ENCODE data around the gene KCNK2.

KCNK2 gene

GRCh38 chr1:215082532-215083382, at the start of gene KCNK2:
Gene KCNK2 (plus strand): TSS chr1:215082737. CDS start chr1:215083386, 649 bp downstream.
- peak; percentile 14 to 24 for DNase-seq

- DNase-seq, result no peak
Measured at GRCh38 chr1:215032911-215033526, 49.5 kb upstream of the KCNK2 start.

- no peak for DNase-seq
Measured at GRCh38 chr1:215040190-215040589, 42.3 kb upstream of the KCNK2 start.

GRCh38 chr1:215043401-215043800, 39.1 kb upstream of the KCNK2 start:
- no peak for DNase-seq

- no peak for DNase-seq
Measured at GRCh38 chr1:215044151-215044550, 38.4 kb upstream of the KCNK2 start.

- no peak for DNase-seq
Measured at GRCh38 chr1:215045698-215046308, 36.7 kb upstream of the KCNK2 start.

- no peak for DNase-seq
Measured at GRCh38 chr1:215052256-215053015, 30.1 kb upstream of the KCNK2 start.

- DNase-seq, result no peak
Measured at GRCh38 chr1:215054266-215054665, 28.3 kb upstream of the KCNK2 start.

GRCh38 chr1:215055281-215055935, 27.1 kb upstream of the KCNK2 start:
- DNase-seq, result no peak

GRCh38 chr1:215056584-215056983, 26.0 kb upstream of the KCNK2 start:
- DNase-seq, result no peak

- DNase-seq, result no peak
Measured at GRCh38 chr1:215059947-215060346, 22.6 kb upstream of the KCNK2 start.

GRCh38 chr1:215064327-215064726, 18.2 kb upstream of the KCNK2 start:
- no peak for DNase-seq

GRCh38 chr1:215071078-215071477, 11.5 kb upstream of the KCNK2 start:
- DNase-seq, result no peak

GRCh38 chr1:215076322-215076721, 6.2 kb upstream of the KCNK2 start:
- peak in 1 of 2 experiments; percentile 9 for DNase-seq

- no peak for DNase-seq
Measured at GRCh38 chr1:215079456-215079855, 3.1 kb upstream of the KCNK2 start.

- no peak for DNase-seq
Measured at GRCh38 chr1:215081661-215082531, 641 bp upstream of the KCNK2 start.

GRCh38 chr1:215083383-215083961, 935 bp downstream of the KCNK2 start:
- DNase-seq, result peak; percentile 17 to 24

- no peak for DNase-seq
Measured at GRCh38 chr1:215084621-215085020, 2.1 kb downstream of the KCNK2 start.

- no peak for DNase-seq
Measured at GRCh38 chr1:215087603-215088002, 5.1 kb downstream of the KCNK2 start.

GRCh38 chr1:215094381-215094780, 11.8 kb downstream of the KCNK2 start:
- no peak for DNase-seq

- DNase-seq, result peak; percentile 77 to 83
Measured at GRCh38 chr1:215095524-215095923, 13.0 kb downstream of the KCNK2 start.

All from NCI-H1930 (cell line).